ENCODE results near the gene STYK1.
"Not testable (repeated sequence)": the region's sequence is repeated elsewhere in the genome, so short reads cannot be mapped to it uniquely, and the experiment has no call there.

Gene STYK1

GRCh38 chr12:10612984-10613348 is 60.9 kb downstream of the STYK1 start:
- Histone ChIP-seq H3K79me2 (ENCODE audit: insufficient read depth, low read length) (peaks cover 14% of the 10 kb centered on the region), H4K20me1 (ENCODE audit: low read depth, low read length) (no peaks in the 10 kb centered on the region), H3K9me3 (ENCODE audit: insufficient read depth, low read length) (no peaks in the 10 kb centered on the region), H3K27me3 (ENCODE audit: low read length) (no peaks in the 10 kb centered on the region), H2AFZ (ENCODE audit: low read depth, low read length, severe bottlenecking) (peak overlapping the region; percentile 89), H3K4me3 (ENCODE audit: insufficient read depth, low read length, poor library complexity, severe bottlenecking) (peak overlapping the region; percentile 85), H3K27ac (ENCODE audit: low read depth, low read length) (peak overlapping the region; percentile 48), H3K4me2 (ENCODE audit: low read depth, low read length, poor library complexity, severe bottlenecking) (peak overlapping the region; percentile 88), H3K36me3 (ENCODE audit: low read length) (no peaks in the 10 kb centered on the region), H3K9ac (ENCODE audit: low read length) (peak overlapping the region; percentile 81), H3K9me2 (replicated peaks; ENCODE audit: insufficient read depth, low read length) (no peaks in the 10 kb centered on the region), H3F3A (ENCODE audit: insufficient read depth) (no peaks in the 10 kb centered on the region)
- no peak for TF ChIP-seq EZH2phosphoT487 (conservative IDR thresholded peaks at IDR 0.05; ENCODE audit: low read length)
- no peak for TF ChIP-seq CTCF (IDR thresholded peaks at IDR 0.05; ENCODE audit: insufficient read depth, low read length, poor library complexity, severe bottlenecking)

GRCh38 chr12:10612110-10612509 is 61.7 kb downstream of the STYK1 start:
- no peak for TF ChIP-seq EZH2phosphoT487 (conservative IDR thresholded peaks at IDR 0.05; ENCODE audit: low read length)
- Histone ChIP-seq H4K20me1 (ENCODE audit: low read depth, low read length) (no peaks in the 10 kb centered on the region), H3K9ac (ENCODE audit: low read length) (peak overlapping the region; percentile 81), H3K36me3 (ENCODE audit: low read length) (no peaks in the 10 kb centered on the region), H3K27ac (ENCODE audit: low read depth, low read length) (no peak overlapping the region), H2AFZ (ENCODE audit: low read depth, low read length, severe bottlenecking) (no peak overlapping the region), H3K4me3 (ENCODE audit: insufficient read depth, low read length, poor library complexity, severe bottlenecking) (peak overlapping the region; percentile 85), H3K4me2 (ENCODE audit: low read depth, low read length, poor library complexity, severe bottlenecking) (peak overlapping the region; percentile 88), H3K9me3 (ENCODE audit: insufficient read depth, low read length) (no peaks in the 10 kb centered on the region), H3K79me2 (ENCODE audit: insufficient read depth, low read length) (peaks cover 14% of the 10 kb centered on the region), H3K9me2 (replicated peaks; ENCODE audit: insufficient read depth, low read length) (no peaks in the 10 kb centered on the region), H3K27me3 (ENCODE audit: low read length) (no peaks in the 10 kb centered on the region), H3F3A (ENCODE audit: insufficient read depth) (no peaks in the 10 kb centered on the region)

- not testable (repeated sequence) for H4K20me1 ChIP-seq (ENCODE audit: low read depth, low read length); H3K4me2 ChIP-seq (ENCODE audit: low read depth, low read length, poor library complexity, severe bottlenecking); H3K9me3 ChIP-seq (ENCODE audit: insufficient read depth, low read length); H3F3A ChIP-seq (ENCODE audit: insufficient read depth); H3K27me3 ChIP-seq (ENCODE audit: low read length); H3K4me3 ChIP-seq (ENCODE audit: insufficient read depth, low read length, poor library complexity, severe bottlenecking); H3K9ac ChIP-seq (ENCODE audit: low read length); H2AFZ ChIP-seq (ENCODE audit: low read depth, low read length, severe bottlenecking); H3K9me2 ChIP-seq (replicated peaks; ENCODE audit: insufficient read depth, low read length); H3K27ac ChIP-seq (ENCODE audit: low read depth, low read length); H3K36me3 ChIP-seq (ENCODE audit: low read length)
- peaks cover 14% of the 10 kb centered on the region for H3K79me2 ChIP-seq (ENCODE audit: insufficient read depth, low read length)
Measured at GRCh38 chr12:10611258-10611657, 62.6 kb downstream of the STYK1 start.

GRCh38 chr12:10610188-10610587 is 63.7 kb downstream of the STYK1 start:
- Histone ChIP-seq H3K9me2 (replicated peaks; ENCODE audit: insufficient read depth, low read length) (no peaks in the 10 kb centered on the region), H3K36me3 (ENCODE audit: low read length) (peaks cover 3% of the 10 kb centered on the region; the same call in 1 of the 2 replicates), H3K79me2 (ENCODE audit: insufficient read depth, low read length) (peaks cover 14% of the 10 kb centered on the region), H3K9me3 (ENCODE audit: insufficient read depth, low read length) (no peaks in the 10 kb centered on the region), H3K9ac (ENCODE audit: low read length) (no peak overlapping the region), H3F3A (ENCODE audit: insufficient read depth) (no peaks in the 10 kb centered on the region), H3K4me2 (ENCODE audit: low read depth, low read length, poor library complexity, severe bottlenecking) (no peak overlapping the region), H3K27ac (ENCODE audit: low read depth, low read length) (no peak overlapping the region), H4K20me1 (ENCODE audit: low read depth, low read length) (no peaks in the 10 kb centered on the region), H3K4me3 (ENCODE audit: insufficient read depth, low read length, poor library complexity, severe bottlenecking) (no peak overlapping the region), H3K27me3 (ENCODE audit: low read length) (no peaks in the 10 kb centered on the region), H2AFZ (ENCODE audit: low read depth, low read length, severe bottlenecking) (no peak overlapping the region)
- TF ChIP-seq CTCF (IDR thresholded peaks at IDR 0.05; ENCODE audit: insufficient read depth, low read length, poor library complexity, severe bottlenecking) (no peak), EZH2phosphoT487 (conservative IDR thresholded peaks at IDR 0.05; ENCODE audit: low read length) (no peak)
